UCSD-AML1 (cell line): ENCODE measurements around the gene PLCB2.

Experiments
- DNase-seq: peaks from one replicate; lab custom pipeline; 2025; ENCODE audit not compliant: unreplicated experiment; lab: John Stamatoyannopoulos, UW

Gene PLCB2

DNA sequence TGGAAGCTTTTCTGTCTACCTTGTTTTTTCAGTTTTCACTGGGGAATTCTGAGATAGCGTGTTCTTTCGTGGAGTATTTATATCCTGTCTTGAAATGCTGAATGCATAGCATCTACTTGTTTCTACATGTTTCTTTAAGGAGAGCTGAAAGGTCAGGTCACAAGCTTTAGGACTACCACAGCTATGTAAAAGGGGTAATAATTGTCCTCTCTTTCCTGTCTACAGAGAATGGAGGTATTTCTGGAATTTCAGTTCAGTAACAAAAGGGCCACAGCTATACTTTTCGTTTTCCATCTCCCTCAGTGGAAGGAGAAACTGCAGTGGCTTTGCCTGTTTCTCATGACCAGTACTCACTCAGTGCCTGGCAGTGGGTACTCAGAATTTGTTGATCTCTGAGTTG, 20.4 kb upstream of the PLCB2 start:
- DNase-seq, result no peak

DNA sequence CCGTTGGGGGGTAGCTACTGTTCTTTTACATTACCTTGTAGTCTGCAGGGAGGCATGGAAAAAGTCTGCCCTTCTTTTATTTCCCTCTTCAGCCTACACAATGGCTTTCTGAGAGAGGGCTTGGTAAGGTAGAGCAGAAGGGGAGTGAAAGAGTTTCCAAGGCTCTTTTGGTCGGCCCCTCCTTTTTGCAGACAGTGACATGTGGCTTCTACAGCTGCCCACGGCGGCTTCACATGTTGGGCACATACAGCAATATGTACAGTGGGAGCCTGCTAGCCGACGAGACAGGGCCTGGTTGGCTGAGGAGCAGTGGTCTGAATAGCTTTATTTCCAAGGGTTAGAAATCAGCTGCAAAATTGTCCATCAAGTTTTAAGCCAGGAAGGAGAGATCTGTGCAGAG, 19.7 kb upstream of the PLCB2 start:
- DNase-seq, result no peak

DNA sequence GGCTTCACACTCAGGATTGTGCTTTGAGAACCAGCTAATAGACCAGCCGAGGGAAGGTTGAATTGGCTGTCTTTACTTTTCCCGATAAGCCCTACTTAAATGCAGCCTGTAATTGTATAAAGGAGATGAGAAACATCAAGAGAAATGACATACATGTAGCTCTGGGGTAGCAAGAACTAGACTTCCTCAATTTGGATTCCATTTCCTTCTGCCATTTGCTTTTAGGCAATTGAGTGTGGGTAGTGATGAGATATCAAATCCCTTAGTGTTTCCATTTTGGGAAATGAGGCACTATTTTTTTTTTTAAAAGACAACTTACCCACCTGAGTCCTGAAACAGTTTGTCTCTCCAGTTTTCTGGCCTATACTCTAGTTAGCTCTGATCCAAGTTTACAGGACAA, 18.0 kb upstream of the PLCB2 start:
- no peak for DNase-seq

DNA sequence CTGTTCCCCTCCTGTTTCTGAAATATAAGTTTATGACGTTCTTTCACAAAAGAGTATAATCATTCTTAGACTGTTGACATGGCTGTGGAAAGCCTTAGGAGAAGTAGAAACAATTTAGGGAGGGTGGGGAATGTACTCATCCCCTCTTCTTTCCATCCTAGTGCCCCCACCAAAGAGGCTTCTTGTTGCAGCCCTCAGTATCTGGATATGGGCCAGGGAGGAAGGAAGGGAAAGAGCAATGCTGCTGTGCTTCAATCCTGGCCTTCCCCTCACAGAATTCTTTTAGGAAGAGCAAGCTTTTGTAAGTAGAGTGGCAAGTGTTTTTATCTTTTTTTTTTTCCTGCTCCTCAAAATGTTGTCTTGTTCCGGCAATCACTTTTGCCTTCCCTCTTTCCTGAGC, 17.5 kb upstream of the PLCB2 start:
- DNase-seq, result no peak

DNA sequence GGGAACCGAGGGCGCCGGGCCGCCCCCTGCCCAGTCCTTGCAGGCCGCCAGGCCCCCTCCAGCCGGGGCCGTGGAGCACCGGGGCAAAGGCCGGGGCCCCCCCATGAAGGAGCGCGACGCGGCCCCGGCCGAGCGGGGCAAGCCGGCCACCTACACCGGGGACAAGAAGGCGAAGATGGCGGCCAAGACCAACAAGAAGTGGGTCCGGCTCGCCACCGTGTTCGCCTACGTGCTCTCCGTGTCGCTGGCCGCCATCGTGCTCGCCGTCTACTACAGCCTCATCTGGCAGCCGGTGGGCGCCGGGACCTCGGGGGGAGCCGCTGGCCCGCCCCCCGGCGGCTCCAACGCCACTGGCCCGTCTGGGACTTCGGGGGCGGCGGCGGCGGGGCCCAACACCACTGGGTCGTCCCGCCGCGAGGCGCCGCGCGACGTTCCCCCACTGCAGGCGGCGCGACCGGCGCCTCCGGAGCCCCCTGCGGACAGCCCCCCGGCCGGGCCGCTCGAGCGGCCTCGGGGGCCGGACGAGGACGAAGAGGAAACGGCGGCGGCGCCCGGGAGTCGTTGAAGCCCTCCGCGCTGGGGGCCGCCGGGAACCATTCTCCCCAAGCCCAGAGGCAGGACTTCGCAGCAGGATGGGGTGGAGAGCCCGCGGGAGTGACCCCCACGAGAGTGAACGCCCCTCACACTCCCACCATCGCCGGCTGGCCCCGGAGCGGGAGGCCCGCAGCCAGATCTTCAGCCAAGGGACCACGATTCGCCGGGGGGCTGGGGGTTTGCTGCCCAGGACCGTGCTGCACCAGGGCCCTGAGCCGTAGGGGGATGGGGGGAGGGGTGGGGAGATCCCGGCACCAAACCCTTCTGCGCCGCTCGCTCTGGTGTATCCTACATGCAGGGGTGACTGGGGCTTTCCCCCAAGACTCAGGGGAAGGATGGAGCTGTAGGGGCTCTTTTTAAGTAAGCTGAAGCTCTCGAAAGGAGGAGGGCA, 16.5 kb upstream of the PLCB2 start:
- DNase-seq, result no peak

DNA sequence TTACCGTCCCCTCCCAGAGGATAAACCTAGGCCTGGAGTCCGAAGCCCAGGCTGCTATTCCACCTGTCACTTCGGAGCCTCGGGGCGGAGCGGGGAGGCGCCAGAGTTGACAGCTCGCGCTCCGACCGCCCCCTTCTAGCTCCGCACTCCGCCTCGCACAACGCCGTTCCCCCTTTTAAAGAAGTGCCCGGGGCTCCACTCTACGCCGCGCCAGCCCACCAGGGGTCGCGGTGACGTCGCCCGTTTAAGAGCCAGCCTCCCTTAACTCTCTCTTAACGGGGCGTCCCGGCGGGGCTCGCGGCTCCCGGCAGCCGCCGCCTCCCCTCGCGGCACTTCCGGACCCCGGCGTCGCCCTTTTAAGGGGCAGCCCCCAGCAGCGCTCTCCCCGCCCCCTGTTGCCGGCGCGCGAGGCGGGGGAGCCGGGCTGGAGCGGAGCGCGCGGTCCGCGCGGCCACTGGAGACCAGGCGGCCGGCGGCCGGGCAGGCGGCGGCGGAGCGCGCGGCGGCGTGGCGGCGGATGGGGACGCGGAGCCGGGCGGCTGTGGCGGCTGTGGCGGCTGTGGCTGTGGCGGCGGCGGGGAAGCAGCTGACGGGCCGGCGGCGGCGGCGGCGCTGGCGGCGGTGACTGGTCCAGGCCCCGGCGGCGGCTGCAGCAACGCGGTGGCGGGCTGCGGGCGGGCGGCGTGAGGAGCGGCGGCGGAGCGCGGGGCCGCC, 15.7 kb upstream of the PLCB2 start, which contains the start of gene INAFM2:
Gene INAFM2 (plus strand): TSS at position 454 of the 714 bp plus-strand sequence. CDS start 364 bp downstream, outside the sequence.
- peak; percentile 98 for DNase-seq

DNA sequence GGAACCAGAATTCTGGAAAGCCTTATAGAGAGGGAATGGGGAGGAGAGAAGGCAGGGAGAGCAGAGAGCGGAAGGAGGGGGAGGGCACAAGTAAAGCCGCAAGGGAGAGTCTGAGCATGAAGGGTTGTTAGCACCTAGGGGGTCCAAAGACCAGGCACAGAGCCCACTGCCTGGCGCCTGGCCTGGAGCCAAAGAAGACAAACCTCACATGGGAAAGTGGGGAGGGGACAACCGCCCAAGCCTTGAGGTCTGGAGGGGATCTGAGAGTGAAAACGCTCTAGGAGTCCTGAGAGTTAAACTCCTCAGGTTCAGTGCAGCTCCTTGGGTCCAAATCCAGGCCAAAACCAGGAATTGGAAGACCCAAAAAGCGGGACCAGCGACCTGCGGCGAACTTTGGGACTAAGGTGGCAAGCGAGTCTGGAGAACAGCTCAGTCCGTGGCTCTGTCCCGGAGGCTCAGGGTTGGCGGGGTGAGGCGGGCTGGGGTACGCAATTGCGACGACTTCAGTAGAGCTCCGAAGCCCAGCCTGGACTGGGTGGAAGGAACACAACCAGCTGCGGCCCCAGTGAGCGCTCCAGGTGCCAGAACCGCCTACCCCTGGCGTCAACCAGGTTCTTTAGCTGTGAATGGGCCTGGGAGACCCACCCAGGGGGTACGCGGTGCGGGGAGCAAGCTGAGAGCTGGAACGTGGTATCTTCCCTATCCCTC, 14.9 kb upstream of the PLCB2 start:
- no peak for DNase-seq

DNA sequence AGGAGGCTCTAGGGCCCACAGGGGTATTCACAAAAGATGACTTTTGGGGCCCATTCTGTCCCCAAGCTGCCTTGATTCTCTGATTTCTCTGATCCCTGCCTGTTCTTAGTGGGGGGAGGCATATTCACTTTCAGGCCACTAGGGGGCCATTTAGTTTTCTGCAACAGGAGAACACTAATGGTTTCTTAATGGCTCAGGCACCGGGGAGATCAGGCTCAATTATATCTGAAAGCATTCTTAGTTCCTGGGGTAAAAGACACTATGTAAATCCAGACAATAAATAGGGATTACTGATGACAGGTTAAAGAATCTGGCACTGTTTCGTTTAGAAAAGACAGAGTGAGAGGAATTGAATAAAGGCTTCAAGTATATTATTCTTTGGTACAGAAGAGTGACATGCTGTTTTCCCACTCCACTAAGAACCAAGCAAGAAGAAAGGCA, 13.2 kb upstream of the PLCB2 start:
- DNase-seq, result no peak

DNA sequence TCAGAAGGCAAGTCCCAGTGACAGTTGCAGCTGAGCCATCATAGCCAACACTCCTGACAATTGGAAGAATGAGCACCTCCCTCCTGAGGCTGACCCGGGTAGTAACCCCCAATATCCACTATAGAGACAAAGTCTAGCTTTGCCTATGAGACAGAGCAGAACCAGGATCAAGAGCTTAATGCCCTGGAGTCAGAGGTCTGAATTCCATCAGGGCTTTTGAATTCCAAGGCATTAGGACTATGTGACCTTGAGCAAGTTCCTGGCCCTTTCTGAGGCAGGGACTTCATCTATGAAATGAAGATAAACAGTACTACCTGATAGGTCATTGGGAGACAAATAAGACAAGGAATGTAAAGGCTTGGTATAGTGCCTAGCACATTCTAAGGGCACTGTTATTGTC, 12.7 kb upstream of the PLCB2 start:
- no peak for DNase-seq

DNA sequence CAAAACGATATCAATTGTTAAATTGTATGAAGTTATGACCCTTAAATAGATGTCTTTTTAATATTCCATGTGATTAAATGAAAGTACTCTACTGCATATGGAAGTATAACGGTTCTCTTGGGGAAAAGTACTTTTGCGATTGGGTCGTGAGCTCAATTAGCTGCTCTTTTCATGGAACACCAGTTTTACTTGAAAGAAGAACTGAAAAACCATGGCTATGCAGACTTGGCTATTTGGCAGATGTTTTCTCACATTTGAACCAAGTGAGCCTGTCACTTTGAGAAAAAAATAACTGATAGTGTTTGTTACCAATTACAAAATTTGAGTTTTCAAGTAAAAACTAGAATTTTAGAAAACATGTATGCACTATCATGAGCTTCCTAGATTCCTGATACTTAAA, 9.8 kb upstream of the PLCB2 start:
- DNase-seq, result no peak

DNA sequence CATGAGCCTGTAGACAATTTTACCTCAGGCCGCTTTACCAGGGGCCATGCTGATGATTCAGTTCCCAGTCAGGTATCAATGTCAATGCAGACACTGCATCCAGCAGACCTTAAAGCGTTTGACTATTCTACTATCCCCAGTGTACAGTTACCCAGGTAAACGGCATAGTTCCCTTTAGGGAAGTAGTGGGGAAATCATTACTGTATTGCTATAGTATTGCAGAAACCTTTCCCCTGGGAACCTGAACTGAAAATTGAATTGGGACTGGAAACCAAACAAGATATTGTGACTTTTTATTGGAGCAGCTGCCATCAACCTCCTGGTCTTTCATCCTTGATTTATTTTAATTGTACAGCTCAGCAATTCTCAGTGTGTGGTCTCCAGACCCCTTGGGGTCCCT, 9.2 kb upstream of the PLCB2 start:
- no peak for DNase-seq

DNA sequence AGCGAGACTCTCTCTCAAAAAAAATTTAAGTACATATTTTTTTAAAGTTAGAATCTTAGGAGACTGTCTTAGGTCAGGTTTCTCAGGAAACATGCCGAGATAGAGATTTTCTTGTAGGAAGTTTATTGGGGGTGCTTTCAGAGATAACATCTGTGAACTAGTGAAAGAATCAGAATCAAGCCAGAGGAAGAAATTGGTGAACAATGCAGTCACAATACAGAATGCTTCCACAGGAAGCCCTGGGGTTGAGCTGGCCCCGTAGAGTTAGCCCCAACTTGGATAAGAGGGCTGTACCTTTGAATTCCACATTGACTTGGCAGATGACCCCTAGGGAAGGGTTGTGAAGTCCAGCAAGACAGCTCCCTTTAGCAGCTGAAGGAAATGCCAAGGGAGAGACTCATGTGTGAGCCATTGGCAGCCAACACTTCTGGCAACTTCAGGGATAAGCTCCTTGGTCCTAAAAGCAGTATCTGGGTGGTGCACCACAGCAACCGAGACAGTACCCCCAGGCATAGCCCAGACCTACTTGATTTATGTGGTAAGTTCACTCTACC, 7.1 kb upstream of the PLCB2 start:
- no peak for DNase-seq

DNA sequence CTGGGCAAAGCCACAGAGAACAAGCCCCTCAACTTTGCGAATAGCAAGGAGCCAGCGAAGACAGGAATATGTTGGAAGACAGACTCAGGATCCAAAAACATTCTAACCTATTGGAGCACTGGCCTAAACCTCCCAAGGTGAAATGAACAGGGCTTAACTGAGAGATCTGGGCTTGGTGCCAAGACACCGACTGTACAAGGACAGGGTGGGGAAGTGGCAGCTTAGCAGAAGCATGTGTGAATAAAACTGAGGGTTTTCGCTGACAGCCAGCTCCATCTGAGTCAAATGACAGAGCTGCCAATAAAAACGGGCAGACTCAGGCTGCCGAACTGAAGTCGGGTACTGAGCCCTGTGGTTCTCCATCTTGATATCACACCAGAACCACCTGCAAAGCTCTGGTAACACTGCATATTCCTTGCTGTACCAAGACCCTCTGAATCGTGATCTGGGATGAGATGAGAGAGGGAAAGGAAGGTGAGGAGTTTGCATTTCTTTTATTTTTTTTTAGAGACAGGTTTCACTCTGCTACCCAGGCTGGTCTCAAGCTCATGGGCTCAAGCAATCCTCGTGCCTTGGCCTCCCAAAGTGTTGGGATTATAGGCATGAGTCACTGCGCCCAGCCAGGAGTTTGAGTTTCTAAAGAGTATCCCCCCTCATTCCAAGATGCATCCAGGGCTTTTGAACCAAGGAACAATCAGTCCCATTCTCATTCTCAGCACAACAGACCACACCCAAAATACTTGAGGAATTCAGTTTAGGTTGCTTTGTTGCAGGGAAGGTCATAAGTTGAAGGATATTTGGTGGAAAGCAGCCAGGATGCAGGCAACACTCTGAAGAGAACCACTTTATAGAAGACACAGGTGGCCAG, 6.0 kb upstream of the PLCB2 start:
- peak; percentile 55 for DNase-seq

DNA sequence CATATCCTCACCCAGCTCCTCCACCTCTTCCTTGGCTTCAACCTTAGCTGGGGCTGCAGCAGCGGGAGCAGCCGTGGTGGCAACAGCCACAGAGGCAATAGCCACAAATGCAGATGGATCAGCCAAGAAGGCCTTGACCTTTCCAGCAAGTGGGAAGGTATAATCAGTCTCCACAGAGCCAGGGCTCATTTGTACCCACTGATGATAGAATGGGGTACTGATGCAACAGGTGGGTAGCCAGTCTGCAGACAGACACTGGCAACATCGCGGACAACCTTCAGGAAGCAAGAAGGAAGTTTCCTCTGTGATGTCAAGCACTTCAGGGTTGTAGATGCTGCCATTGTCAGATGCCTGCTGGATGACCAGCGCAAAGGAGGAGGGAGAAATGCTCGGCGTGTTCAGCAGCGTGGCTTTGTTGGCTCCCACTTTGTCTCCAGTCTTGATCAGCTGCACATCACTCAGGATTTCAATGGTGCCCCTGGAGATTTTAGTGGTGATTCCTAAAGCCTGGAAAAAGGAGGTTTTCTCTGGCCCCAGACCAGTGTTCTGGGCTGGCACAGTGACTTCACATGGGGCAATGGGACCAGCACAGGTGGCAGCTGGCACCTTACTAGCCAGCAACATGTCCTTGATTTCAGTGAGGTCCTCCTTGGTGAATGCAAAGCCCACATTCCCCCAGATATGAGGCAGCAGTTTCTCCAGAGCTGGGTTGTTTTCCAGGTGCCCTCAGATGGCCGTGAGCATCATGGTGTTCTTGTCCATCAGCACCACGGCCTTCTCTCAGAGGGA, 4.8 kb upstream of the PLCB2 start:
- no peak for DNase-seq

DNA sequence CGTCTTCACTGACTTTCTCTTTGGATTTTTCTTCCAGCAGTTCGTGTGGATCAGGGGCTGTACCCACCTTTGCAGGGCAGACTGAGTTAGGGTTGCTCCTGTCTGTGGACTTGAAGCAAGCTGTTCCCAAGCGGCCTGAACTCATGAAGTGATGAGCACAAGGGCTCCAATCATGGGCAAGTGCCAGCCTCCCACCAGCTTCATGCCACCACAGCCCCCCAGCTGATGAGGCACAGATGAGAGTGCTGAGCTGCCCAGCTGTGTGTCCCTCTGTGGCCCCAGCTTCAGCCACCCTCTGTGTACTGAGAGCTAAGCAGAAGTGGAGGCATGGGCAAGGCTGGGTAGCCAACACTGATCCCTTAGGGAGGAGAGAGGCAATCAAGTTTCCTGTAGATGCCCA, 3.3 kb upstream of the PLCB2 start:
- no peak for DNase-seq

DNA sequence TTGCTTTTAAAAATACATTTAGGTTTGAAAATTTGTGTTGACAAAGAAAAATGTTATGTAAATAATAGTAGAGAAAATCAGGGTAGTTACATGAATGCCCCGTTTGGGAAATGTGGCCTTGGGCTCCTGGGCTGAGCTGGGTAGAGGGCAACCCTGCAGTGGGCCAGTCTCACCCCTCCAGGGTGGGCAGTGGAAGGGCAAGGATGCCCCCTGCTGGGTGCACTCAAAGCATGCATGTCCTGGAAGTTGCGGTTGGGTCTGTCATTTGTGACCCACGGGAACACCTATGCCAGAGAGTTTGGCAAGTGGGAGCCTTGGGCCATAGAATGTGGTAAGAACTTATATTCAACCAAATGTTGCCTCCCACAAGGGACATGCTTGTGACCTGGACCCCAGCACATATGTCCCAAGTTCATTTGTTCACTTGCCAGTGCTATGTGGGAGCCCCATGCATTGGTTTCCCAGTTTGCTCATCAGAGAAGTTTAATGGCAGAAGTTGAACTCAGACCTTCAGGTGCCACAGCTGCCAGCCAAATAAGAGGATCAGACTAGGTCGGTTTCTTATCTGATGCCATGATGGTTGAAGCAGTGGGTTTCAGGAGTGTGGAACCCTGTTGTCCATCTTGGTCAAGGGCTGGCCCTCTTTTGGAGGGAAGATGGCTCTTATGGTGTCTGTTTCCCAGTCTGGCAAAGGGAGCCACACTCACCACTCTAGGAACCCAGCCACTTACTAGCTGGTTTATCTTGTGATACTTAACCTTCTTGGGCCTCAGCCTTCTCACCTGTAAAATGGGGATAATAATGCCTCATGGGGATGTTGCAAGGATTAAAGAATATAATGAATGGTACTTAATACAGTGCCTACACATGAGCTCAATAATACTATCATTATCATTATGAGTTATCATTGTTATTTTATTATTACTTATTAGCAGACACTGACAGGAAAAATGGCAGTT, 2.5 kb upstream of the PLCB2 start:
- peak; percentile 81 for DNase-seq

DNA sequence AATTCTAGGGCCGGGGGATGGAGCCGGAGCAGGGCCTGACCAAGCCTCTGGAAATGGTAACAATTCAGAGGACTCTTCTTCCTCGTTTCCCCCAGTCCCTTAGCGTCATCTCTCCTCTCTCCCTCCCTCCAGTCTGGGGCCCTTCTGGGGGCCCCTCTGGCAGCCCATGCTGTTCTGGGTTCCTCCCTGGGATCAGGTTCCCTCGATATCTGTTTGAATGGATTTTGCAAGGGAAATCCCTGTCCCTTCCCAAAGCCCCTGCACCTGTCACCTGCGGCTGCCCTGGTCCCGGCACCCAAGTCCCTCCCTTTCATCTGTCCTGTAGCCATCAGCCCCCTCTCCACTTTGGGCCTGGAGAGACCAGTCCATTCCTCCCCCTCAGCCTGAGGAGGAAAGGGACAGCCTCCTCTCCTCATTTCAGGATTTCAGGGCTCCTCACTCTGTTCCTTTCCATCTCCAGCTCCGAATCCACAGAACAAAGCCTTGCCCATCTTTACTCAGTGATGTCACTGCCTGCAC, 1.7 kb upstream of the PLCB2 start:
- no peak for DNase-seq

DNA sequence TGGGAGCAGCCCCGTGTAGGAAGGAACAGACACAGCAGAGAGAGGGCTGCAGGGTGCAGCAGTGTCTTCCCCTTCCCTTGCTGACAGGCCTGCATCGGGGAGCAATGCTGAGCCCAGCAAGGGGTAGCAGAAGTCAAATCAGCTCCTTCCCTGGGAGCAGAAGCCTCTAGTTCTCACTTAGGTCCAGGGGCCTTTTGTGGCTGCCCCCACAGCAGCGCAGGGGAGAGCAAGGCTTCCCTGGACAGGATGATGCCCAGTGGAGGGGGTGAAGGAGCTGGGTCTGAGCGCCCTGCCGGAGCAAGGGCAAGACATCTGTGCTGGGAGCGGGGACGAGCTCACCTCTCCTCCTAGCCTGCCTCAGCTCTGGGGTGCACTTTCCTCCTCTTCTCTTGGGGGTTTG, 827 bp downstream of the PLCB2 start:
- DNase-seq, result no peak
